Astrocyte (in vitro differentiated cells and primary cell): ENCODE results near the gene UGT1A9.

ENCODE experiments used
- CTCF ChIP-seq: IDR thresholded peaks from 2 replicates; pipeline ENCODE4 v1.5.1; 2011; ENCODE audit warnings: low read depth, mild to moderate bottlenecking, inconsistent platforms, low read length, moderate library complexity; ENCODE audit not compliant: insufficient read depth
- EZH2 ChIP-seq: IDR thresholded peaks from 2 replicates; pipeline ENCODE4 v1.6.1; 2012; ENCODE audit warnings: mild to moderate bottlenecking, low read length, inconsistent platforms; ENCODE audit not compliant: insufficient read depth

GRCh38 chr2:233658610-233659009 lies 13.1 kb upstream of the UGT1A9 start:
- TF ChIP-seq EZH2 (no peak), CTCF (no peak)
